Spleen (tissue), 11 donors: ENCODE measurements around the gene PCSK7. TPM values are rescaled to one million over a fixed set of nuclear protein-coding genes. Genes with fewer than 3 reads are reported as not detected.

Source experiments
- DNase-seq: peaks from one replicate; pipeline ENCODE4 v3.0.0-alpha.2; 2020
- H3K27ac ChIP-seq, 8 donors: fragments of 200-600 bp; sonication (generic) in 7 of 8; 1 replicate in 4 of 8; 2 replicates in 4 of 8; pipeline versions ENCODE4 v1.5.0 to v1.8.0; 2016 to 2021; ENCODE audit warnings: inconsistent platforms in 4 of 8, mild to moderate bottlenecking in 4 of 8, moderate library complexity in 1 of 8
- H3K27me3 ChIP-seq, 7 donors: fragments of 200-600 bp; sonication (generic) in 6 of 7; replicated peaks in 1 of 7; 1 replicate in 4 of 7; 2 replicates in 3 of 7; pipeline versions ENCODE4 v1.5.0 to v1.8.0; 2016 to 2021; ENCODE audit warnings: inconsistent platforms in 3 of 7, mild to moderate bottlenecking in 1 of 7
- H3K36me3 ChIP-seq, 6 donors: fragments of 200-600 bp; sonication (generic) in 5 of 6; 1 replicate in 4 of 6; 2 replicates in 2 of 6; pipeline versions ENCODE4 v1.5.0 to v1.8.0; 2016 to 2021; ENCODE audit warnings: inconsistent platforms in 2 of 6
- H3K4me1 ChIP-seq, 6 donors: fragments of 200-600 bp; sonication (generic) in 5 of 6; 1 replicate in 3 of 6; 2 replicates in 3 of 6; pipeline versions ENCODE4 v1.5.0 to v1.8.0; 2016 to 2021; ENCODE audit warnings: inconsistent platforms in 3 of 6
- H3K4me3 ChIP-seq, 8 donors: fragments of 200-600 bp; sonication (generic) in 7 of 8; 1 replicate in 4 of 8; 2 replicates in 4 of 8; pipeline versions ENCODE4 v1.5.0 to v1.8.0; 2016 to 2021; ENCODE audit warnings: inconsistent platforms in 4 of 8, mild to moderate bottlenecking in 4 of 8, moderate library complexity in 2 of 8
- H3K9me3 ChIP-seq, 8 donors: fragments of 200-600 bp; sonication (generic) in 7 of 8; 1 replicate in 4 of 8; 2 replicates in 4 of 8; pipeline versions ENCODE4 v1.5.0 to v1.8.0; 2016 to 2021; ENCODE audit warnings: inconsistent platforms in 4 of 8
- POLR2A ChIP-seq, 3 donors: fragments of 450-650 bp; IDR thresholded peaks; one replicate each; pipeline ENCODE4 v1.5.1; 2017; ENCODE audit warnings: antibody characterized with exemption in 3 of 3, mild to moderate bottlenecking in 1 of 3
- POLR2AphosphoS5 ChIP-seq, 3 donors: sonication (generic); formaldehyde crosslinking; IDR thresholded peaks; one replicate each; pipeline ENCODE4 v1.5.1; 2017; ENCODE audit warnings: antibody characterized with exemption in 3 of 3
- WGBS, 5 donors: extraction: QIAGEN DNeasy Blood & Tissue Kit in 3 of 5; methylation state at CpG; one replicate each; pipeline versions ENCODE4 v1.1.5 to v1.1.7; 2013 to 2018; 5-methylcytosine and 5-hydroxymethylcytosine counted together
- intact Hi-C: fragments of 100-400 bp; cut with DNase I; formaldehyde crosslinking; loops from one replicate; pipeline ENCODE4 v1.15.0; 2023; ENCODE audit warnings: low total_unique reads
- polyA plus RNA-seq, 3 donors: library from polyadenylated mRNA; stranded (reverse); fragments of 200-250 nt; gene quantifications; one replicate each; pipeline ENCODE4 v1.2.1, GENCODE V29; 2013
- total RNA-seq, 7 donors: library from RNA; depleted of rRNA in 3 of 7; stranded (reverse); fragments of >200 nt in 3 of 7; fragmentation: NEBNext Ultra II Directional in 4 of 7; extraction: Animal tissue kit (Norgen Biotek cat#: 25700) in 4 of 7; gene quantifications; one replicate each; pipeline versions ENCODE4 v1.1.0 to v1.2.1, GENCODE V29; 2016 to 2021
- TF ChIP-seq, protein P1 (sequence below), 11 experiments: fragments of 200-600 bp in 7 of 11; fragments of 450-650 bp in 4 of 11; sonication (generic) in 4 of 11; IDR thresholded peaks in 8 of 11; conservative IDR thresholded peaks in 3 of 11; 1 replicate in 7 of 11; 2 replicates in 4 of 11; pipeline versions ENCODE4 v1.4.0 to v1.8.0; 2016 to 2021; ENCODE audit warnings: antibody characterized with exemption in 11 of 11, inconsistent platforms in 4 of 11, mild to moderate bottlenecking in 1 of 11
- donor health status: healthy with polysubstance abuse.
- donor health status: DM: no; HTN: no; CAD: no; lungs with moderate emphysema.
- donor health status: DM: no; HTN: no; CAD: no.
- donor health status: Bipolar disorder and iron deficiency.
- donor health status: healthy.
- donor health status: DM: no; HTN: no; CAD: no.
- donor health status: DM: yes; HTN: yes; CAD: no.

The PCSK7 gene
- total and polyA plus RNA-seq, 10 donors: 27.3 to 152 (median 97.3) TPM

DNA sequence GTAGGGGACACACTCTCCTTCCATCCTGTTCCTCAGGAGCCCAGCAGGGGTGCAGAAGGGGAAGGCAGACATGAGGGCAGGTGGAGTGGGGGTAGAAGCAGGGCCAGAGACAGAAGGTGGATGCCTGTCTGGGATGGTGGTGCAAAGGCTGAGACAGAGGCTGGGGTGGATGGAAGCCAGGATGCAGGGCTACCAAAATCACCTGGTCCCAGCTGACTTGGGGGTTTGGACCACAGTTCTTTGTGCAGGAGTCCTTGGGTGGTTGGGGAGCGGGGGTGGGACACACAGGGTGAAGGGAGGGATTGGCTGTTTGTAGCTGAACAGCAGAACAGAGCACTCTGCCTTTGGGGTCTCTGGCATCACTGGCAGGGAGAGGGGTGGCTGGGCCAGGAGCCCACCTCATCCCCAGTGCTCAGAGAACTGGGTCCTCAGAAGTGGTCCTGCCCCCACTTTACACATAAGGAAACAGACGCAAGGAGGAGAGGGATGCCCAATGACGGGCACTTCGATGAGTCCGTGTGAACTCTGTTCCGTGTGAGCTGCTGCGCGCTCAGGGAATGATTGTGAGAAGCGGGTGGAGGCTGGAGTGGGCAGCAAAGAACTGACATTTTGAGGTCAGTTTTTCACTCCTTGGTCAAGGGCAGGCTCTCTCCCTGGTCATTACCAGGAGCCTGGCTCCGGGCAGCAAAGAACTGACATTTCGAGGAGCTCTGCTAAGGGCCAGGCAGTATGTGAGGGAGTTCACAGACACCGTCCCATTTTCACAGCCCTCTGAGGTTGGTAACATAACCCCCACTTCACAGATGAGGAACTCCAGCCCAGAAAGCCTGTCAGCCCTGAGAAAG, 30.8 kb downstream of the PCSK7 start:
- TF ChIP-seq POLR2AphosphoS5 (IDR thresholded peaks at IDR 0.05): peak in 2 of 3 donors; percentile 25 to 42
- TF ChIP-seq POLR2A (IDR thresholded peaks at IDR 0.05): no peak
- DNase-seq: no peak
- intact Hi-C loops: no loop called here
- 70 to 93% (median 82%) methylated on average over 12 of the region's 12 CpGs for WGBS, 5 donors
- H3K4me3 ChIP-seq: peak overlapping the region in 7 of 8 donors; percentile 4 to 57 (median 39)
- peaks cover 0 to 73% (median 32%) of the 10 kb centered on the region in 6 donors for H3K36me3 ChIP-seq
- peak overlapping the region in 7 of 8 donors; percentile 1 to 81 (median 78) for H3K27ac ChIP-seq
- no peaks in the 10 kb centered on the region for H3K9me3 ChIP-seq
- peaks cover 0 to 69% (median 22%) of the 10 kb centered on the region in 6 donors for H3K4me1 ChIP-seq
- peaks cover 0 to 5% (median 0%) of the 10 kb centered on the region in 7 donors for H3K27me3 ChIP-seq

DNA sequence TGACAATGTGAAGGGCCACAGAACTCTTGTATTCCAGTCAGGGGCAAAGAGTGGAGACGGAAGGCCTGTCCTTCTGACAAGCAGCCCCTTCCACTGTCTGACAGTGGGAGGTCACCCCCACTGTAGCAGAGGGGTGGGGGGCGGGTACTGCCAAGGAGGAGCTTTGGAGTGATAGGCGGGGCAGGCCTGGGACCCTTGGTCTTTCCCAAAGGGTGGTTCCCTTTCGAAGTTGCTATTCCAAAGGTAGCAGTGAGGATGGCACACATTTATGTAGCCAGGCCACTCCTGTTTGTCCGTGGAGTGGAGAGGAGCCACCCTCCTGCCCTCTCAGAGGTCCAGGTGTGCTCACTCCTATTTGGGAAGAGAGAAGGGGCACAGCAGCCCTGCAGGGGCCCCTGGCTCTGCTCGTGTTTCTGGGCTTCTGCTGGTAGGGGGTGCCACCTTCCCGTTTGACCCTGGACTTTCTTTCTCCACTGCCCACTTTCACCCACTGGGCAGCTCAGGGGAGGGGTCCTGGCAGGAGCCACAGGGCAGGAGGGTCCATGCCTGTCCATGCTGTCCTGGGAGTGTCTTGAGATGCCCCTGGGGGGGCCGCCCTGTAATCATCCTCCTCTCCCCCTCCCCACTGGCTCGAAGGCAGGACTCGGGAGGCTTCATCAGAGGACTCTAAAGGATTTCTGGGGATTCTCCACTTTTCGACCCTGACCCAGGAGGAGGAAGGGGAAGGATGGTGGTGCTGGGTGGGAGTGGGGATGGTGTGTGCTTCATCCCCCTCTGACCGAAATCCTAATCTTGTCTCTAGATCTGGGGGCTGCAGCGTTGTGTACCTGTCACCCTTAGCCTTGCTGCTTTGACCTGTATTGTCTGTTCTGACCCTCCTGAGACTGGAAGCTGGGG, 31.7 kb downstream of the PCSK7 start:
- peaks cover 0 to 73% (median 33%) of the 10 kb centered on the region in 6 donors for H3K36me3 ChIP-seq
- 64 to 77% (median 72%) methylated on average over 12 to 13 of the region's 13 CpGs for WGBS, 5 donors
- H3K4me3 ChIP-seq: peak overlapping the region in 7 of 8 donors; percentile 7 to 57 (median 39)
- intact Hi-C loops: no loop called here
- H3K27ac ChIP-seq: peak overlapping the region in 7 of 8 donors; percentile 52 to 81 (median 78)
- peaks cover 0 to 65% (median 19%) of the 10 kb centered on the region in 6 donors for H3K4me1 ChIP-seq
- peaks cover 0 to 5% (median 0%) of the 10 kb centered on the region in 7 donors for H3K27me3 ChIP-seq
- no peak for DNase-seq
- no peaks in the 10 kb centered on the region for H3K9me3 ChIP-seq
- TF ChIP-seq, protein P1, sequence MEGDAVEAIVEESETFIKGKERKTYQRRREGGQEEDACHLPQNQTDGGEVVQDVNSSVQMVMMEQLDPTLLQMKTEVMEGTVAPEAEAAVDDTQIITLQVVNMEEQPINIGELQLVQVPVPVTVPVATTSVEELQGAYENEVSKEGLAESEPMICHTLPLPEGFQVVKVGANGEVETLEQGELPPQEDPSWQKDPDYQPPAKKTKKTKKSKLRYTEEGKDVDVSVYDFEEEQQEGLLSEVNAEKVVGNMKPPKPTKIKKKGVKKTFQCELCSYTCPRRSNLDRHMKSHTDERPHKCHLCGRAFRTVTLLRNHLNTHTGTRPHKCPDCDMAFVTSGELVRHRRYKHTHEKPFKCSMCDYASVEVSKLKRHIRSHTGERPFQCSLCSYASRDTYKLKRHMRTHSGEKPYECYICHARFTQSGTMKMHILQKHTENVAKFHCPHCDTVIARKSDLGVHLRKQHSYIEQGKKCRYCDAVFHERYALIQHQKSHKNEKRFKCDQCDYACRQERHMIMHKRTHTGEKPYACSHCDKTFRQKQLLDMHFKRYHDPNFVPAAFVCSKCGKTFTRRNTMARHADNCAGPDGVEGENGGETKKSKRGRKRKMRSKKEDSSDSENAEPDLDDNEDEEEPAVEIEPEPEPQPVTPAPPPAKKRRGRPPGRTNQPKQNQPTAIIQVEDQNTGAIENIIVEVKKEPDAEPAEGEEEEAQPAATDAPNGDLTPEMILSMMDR (IDR thresholded peaks at IDR 0.05 in 8 of 11, conservative IDR thresholded peaks at IDR 0.05 in 3 of 11): no peak

DNA sequence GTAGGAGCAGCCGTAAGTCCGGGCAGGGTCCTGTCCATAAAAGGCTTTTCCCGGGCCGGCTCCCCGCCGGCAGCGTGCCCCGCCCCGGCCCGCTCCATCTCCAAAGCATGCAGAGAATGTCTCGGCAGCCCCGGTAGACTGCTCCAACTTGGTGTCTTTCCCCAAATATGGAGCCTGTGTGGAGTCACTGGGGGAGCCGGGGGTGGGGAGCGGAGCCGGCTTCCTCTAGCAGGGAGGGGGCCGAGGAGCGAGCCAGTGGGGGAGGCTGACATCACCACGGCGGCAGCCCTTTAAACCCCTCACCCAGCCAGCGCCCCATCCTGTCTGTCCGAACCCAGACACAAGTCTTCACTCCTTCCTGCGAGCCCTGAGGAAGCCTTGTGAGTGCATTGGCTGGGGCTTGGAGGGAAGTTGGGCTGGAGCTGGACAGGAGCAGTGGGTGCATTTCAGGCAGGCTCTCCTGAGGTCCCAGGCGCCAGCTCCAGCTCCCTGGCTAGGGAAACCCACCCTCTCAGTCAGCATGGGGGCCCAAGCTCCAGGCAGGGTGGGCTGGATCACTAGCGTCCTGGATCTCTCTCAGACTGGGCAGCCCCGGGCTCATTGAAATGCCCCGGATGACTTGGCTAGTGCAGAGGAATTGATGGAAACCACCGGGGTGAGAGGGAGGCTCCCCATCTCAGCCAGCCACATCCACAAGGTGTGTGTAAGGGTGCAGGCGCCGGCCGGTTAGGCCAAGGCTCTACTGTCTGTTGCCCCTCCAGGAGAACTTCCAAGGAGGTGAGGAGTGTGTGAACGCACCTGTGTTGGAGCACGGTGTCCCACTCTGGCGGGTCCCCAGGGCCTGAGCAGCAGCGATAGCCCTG, 32.6 kb downstream of the PCSK7 start, which contains the start of gene TAGLN:
Gene TAGLN (plus strand): TSS at position 318 of the 863 bp plus-strand sequence. CDS start 3,644 bp downstream, outside the sequence.
- Histone ChIP-seq H3K36me3 (peaks cover 0 to 72% (median 26%) of the 10 kb centered on the region in 6 donors), H3K27ac (peak within 1 kb of the TSS in 7 of 8 donors; percentile 52 to 81 (median 78)), H3K4me3 (peak within 1 kb of the TSS in 7 of 8 donors; percentile 7 to 57 (median 39)), H3K9me3 (no peaks in the 10 kb centered on the region), H3K4me1 (peaks cover 0 to 57% (median 12%) of the 10 kb centered on the region in 6 donors), H3K27me3 (peaks cover 0 to 5% (median 0%) of the 10 kb centered on the region in 7 donors)
- WGBS, 5 donors: 44 to 82% (median 51%) methylated on average over 23 to 34 of the region's 34 CpGs
- DNase-seq: no peak
- TF ChIP-seq, protein P1 (IDR thresholded peaks at IDR 0.05 in 8 of 11, conservative IDR thresholded peaks at IDR 0.05 in 3 of 11): no peak
- TF ChIP-seq POLR2AphosphoS5 (IDR thresholded peaks at IDR 0.05) (peak; percentile 71 to 89 (median 82)), POLR2A (IDR thresholded peaks at IDR 0.05) (no peak)
- intact Hi-C loops: no loop called here
